ENCODE results near the gene MROH7.
"Not testable (repeated sequence)": the region's sequence is repeated elsewhere in the genome, so short reads cannot be mapped to it uniquely, and the experiment has no call there.

Gene MROH7

DNA sequence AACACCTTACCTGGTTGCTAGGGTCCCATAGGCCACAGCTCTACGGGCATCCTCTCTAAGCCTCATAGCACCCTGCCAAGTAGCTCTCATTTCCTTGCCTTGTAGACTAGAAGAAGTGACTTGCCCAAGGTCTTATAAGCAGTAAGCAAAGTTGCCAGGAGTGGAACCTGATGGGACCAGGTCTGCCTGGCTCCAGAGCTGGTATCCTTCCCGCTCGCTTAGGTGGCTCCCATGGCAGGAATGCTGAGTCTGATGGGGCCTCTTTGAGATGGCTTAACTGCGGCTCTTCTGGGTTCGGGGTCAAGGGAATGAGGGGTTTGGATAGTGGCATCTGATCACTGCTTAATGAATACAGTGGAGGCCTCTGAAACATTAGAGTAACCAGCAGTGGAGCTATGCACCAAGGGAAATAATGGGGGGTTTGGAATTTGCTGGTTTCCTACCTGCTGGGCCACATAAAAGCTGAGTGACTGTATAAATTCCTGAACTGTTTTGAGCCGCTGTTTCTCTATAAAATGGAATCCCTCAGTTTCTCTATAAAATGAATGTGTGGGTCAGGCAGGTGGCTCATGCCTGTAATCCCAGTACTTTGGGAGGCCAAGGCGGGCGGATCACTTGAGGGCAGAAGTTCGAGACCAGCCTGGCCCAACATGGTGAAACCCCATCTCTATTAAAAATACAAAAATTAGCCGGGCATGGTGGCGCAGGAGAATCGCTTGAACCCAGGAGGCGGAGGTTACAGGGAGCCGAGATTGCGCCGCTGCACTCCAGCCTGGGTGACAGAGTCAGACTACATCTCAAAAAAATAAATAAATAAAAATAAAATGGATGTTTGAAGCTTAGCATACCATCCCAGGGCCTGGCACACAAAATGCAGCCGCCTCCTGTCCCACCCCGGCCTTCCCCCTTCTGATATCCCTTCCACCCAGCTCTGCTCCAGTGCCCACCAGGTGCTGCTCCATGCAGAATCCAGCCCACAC lies 30.7 kb upstream of the MROH7 start:
- DNase-seq = no peak

DNA sequence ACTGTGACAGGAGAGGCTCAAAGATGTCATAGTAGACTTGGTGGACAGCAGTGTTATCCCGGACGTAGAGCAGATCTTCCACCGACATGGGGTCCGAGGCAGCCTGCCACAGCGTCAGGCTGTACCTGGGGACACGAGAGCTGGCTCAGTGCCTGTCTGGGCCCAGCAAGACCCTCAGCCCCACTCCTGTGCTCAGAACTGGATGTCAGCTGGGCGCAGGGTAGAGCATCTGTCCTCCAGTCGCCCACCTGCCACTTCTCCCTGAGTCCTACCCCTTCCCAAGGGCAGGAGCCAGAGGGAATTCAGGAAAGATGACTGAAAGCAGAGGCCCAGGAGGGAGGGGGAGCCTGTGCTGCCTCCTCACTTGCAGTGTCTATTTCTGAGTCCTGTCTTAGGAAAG lies 30.0 kb upstream of the MROH7 start:
- DNase-seq = no peak

DNA sequence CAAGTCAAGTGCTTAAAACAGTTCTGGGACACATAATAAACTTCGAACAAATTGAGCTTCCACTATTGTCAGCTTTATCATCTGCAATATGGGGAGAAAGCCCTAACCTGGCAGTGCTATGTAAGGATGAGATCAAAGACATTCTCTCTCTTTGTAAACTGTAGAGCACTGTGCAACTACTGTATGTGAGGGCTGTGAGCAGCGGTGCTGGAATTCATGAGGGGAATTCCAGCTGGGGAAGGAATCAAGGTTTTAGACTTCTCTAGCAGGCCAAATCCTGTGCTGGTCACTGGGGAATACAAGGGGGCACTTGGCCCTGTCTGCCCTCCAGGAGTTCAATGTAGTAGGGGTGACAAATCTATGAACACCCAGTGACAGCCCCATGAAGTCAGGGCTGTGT lies 27.6 kb upstream of the MROH7 start:
- DNase-seq = no peak

DNA sequence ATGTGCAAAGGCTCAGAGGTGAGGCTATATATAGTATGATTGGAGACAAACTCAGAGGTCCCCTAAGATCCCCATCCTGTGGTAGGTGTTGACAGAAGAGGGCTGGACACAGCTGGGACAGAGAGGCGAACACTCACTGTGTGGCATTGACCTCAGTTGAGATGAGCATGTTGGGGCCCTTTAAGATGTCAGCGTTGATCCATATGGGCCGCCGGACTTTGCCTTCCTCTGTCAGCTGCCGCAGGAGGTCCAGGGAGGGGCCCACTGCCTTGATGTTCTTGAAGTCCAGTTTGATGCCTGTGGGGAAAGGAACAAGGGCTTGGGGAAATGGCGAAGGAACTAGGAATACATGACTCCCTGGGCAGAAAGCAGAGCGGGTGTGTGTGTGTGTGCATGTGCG lies 27.0 kb upstream of the MROH7 start:
- DNase-seq = no peak

DNA sequence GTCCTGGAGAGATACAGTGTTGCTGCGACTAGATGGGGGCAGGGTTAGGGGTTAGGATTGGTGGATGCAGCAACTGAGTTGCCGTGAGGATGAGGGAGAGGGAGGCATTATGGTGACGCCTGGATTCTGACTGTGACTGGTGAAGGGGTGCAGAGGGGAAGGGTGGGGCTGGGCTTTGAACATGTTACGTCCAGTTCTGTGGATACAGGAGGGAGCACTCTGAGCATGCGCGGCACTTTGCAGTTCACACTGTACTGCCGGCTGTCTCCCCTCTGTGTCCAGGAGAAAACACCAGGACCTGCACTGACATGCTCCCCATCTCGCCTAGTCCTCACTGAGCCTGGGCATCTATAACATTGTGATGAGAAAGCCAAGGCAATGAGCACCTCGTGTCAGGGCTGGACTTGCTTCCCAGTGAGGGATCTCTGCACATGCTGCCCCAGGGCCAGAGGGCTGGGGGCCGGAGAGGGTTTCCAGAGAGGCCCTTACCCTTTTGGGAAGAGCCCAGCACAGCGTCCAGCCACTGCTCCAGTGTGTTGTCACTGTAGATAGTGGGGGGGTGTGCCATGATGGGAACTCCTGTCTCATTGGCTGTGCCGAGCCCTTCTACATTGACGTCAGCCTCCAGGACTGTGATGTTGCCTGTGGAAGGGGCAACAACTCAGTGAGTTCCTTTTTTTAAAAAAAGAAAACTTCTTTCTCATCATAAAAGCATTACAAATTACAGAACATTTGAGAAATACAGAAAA lies 25.9 kb upstream of the MROH7 start:
- DNase-seq = no peak

DNA sequence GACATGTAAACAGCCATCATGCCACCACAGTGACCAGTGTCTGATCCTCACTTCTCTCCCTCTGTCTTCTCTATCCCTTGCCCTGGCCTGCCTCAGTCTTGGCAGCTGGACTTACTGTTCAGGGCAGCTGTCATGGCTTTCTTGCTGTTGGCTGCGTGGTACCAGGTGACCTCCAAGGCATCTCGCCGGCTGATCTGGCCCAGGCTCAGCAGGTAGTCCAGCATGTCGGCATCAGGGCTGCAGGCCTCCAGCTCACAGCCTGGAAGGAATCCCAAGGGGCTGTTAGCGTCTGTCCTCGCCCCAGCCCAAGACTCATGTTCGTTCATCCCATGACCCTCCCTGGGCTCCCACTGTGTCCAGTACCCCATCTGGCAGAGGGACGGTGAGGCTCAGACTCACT lies 21.8 kb upstream of the MROH7 start:
- no peak for DNase-seq

DNA sequence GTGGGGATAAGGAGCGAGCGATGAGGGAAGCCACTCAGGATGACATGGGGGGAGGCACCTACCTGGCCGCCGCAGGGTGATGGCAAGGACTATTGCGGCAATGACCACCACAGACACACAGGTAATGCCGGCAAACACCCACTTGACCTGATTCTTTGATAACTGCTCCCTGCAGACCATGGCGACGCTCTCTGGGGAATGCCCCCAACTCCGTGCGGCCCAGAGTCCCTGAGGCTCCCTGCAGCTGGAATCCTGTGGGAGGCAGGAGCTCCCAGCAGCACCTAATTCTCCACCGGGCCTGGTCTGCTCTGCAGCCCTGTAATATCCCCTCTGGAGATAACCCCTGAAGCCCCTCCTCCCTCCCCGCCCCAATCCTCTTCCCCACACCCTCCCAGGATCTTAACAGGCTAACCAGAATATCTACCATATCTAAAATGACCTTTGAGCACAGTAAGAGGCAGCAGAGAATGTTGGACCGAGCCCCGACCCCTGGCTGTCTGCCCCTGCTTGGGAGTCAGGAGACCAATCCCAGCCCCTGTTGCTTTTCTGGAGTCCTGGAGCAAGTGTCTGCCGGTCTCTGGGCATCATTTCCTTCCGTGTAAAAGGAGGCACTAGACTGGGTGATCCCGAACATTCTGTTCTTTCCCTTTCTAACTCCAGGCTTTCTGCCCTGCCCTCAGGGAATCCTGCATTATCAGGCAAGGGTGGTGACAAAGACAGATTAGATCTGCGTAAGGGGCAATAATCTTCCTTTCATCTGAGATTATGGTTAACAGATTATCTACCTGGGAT lies 18.2 kb upstream of the MROH7 start, which contains the start of gene FAM151A:
Gene FAM151A, minus strand, starts transcription at position 310 of the 792 bp plus-strand sequence. Its CDS starts 130 bp downstream, at position 180.
- DNase-seq = no peak

DNA sequence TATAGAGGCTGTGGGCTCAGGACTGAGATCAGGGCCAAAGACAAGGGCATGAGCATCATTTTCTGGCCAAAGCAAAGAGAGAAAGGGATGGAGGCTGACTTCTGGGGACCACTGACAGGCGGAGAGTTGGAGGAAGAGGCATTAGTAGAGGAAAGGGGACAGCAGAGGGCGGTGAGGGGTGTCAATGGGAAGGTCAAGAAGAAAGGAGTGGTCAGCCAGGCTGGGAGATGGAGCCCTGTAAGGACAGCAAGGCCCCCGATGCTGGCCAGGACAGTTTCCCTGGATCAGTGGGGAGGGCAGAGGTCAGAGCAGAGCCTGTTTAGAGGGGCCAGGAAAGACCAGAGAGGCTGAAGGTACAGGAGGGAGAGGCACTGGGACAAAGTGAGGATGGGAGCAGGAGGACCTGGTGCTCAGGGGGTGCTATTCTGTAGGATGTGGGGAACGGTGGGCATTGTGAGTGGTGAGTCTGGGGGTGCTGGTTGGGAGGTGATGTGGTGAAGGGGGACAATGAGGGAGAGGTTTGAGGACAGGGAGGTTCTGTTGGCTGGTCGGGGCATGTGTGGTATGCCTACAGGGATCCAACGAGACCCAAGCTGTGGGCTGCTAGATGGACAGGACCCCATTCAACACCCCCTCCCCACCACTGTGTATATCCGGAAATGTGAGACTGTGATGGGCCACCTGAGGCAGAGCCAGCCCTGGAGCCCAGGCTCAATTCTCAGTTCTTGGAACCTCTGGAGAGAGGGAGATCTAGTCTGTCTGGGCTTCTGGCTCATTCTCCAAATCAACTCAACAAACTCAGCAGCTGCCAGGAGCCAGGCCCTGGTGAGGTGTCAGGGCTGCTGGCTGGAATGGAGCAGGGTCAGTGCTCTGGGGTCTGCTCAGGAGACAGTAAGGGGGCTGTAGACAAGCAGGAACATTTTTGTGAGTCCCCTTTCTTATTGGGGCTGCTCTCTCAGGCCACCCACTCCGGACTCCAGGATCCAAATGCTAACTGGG lies 16.8 kb upstream of the MROH7 start:
- no peak for DNase-seq

DNA sequence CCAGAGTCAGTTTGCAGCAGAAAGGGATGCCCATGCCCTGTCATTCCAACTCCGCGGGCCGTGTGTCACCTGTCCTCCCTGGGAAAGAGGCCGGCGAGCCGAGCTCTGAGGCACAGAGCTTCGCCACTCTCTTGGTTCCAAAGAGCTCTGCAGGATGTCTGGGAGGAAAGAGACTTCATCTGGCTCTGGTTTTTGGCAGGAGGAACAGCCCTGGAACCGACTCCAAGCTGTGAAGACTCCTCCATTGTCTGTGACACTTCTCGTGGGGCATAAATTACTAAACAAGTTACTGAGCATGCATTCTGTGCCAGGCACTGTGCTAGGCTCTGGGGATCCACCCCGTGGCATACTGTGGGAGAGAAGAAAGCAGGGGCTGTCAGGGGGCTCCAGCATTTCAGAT lies 14.4 kb upstream of the MROH7 start:
- no peak for DNase-seq

DNA sequence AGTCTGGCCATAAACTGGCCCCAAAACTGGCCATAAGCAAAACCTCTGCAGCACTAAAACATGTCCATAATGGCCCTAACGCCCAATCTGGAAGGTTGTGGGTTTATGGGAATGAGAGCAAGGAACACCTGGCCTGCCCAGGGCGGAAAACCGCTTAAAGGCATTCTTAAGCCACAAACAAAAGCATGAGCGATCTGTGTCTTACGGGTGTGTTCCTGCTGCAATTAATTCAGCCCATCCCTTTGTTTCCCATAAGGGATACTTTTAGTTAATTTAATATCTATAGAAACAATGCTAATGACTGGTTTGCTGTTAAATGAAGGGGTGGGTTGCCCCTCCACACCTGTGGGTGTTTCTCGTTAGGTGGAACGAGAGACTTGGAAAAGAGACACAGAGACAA lies 5.8 kb upstream of the MROH7 start:
- not testable (repeated sequence) for DNase-seq

DNA sequence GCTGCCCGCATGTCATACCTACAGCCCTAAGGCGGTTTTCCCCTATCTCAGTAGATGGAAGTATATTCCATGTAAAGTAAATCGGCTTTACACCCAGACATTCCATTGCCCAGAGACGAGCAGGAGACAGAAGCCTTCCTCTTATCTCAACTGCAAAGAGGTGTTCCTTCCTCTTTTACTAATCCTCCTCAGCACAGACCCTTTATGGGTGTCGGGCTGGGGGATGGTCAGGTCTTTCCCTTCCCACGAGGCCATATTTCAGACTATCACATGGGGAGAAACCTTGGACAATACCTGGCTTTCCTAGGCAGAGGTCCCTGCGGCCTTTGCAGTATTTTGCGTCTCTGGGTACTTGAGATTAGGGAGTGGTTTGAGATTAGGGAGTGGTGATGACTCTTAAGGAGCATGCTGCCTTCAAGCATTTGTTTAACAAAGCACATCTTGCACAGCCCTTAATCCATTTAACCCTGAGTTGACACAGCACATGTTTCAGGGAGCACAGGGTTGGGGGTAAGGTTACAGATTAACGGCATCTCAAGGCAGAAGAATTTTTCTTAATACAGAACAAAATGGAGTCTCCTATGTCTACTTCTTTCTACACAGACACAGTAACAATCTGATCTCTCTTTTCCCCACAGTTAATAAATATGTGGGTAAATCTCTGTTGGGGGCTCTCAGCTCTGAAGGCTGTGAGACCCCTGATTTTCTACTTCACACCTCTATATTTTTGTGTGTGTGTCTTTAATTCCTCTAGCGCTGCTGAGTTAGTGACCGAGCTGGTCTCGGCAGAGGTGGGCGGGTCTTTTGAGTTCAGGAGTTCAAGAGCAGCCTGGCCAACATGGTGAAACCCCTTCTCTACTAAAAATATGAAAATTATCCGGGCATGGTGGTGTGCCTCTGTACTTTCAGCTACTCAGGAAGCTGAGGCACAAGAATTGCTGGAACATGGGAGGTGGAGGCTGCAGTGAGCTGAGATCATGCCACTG lies 4.8 kb upstream of the MROH7 start:
- DNase-seq = not testable (repeated sequence)

DNA sequence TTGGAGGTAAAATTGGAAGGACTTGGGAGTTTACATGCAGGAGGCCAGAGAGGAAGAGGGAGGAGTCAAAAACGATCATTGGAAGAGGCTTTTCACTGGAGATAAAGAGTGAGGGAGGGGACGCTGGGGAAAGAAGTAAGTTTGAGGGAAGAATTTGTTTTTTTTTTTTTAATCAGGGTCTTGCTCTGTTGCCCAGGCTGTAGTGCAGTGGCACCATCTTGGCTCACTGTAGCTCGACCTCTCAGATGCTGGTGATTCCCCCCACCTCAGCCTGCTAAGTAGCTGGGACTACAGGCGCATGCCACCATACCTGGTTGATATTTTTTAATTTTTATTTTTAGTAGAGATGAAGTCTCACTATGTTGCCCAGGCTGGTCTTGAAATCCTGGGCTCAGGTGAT lies 1.2 kb upstream of the MROH7 start:
- no peak for DNase-seq

DNA sequence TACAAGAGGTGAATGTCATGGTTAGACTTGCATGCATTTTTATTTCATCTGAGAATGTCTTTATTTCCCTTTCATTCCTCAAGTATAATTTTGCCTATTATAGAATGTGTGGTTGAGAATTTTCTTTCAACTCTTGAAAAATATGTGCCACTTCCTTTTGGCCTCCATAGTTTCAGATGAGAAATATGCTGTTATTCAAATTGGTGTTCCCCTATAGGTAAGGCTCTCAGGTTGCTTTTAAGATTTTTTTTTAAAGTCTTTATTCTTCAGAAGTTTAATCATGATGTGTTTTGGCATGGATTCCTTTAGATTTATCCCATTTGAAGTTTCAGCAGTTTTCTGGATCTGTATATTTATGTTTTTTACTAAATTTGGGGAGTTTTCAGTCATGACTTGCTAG lies 2.1 kb downstream of the MROH7 start:
- DNase-seq = no peak

DNA sequence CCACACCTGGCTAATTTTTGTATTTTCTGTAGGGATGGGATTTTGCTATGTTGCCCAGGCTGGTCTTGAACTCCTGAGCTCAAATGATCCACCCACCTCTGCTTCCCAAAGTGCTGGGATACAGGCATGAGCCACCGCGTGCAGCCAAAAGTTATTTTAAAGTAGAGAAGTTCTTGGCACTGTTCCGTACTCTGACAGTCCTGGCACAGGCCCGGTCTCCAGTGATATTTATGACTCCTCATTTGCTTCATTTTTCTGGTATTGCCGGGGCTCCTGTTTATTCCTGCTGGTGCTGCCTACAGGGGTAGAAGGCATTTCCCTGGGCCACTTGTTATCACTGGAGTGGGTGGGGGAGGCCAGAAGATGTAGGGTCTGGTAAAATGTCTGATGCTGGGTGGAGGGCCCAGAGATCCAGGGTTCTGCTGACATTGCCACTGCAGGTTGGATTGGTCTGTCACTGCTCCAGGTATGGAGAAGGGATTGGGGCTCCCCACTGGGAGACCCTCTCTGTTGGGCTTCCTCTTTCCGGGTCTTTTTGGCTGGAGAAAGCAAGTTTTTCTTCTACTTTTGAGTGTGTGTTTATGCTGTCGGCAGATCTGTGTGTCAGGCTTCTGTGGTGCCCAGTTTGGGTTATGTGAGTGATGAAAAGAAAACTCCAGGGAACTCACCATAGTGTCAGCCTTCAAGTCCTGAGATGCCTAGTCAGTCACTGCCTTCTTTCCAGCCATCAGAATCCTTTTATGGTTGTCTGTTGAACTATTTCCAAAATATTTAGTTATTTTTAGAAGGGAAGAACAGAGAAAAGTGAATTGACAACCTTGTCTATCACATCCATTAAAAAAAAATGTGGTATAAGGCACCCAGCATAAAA lies 4.5 kb downstream of the MROH7 start:
- no peak for DNase-seq

DNA sequence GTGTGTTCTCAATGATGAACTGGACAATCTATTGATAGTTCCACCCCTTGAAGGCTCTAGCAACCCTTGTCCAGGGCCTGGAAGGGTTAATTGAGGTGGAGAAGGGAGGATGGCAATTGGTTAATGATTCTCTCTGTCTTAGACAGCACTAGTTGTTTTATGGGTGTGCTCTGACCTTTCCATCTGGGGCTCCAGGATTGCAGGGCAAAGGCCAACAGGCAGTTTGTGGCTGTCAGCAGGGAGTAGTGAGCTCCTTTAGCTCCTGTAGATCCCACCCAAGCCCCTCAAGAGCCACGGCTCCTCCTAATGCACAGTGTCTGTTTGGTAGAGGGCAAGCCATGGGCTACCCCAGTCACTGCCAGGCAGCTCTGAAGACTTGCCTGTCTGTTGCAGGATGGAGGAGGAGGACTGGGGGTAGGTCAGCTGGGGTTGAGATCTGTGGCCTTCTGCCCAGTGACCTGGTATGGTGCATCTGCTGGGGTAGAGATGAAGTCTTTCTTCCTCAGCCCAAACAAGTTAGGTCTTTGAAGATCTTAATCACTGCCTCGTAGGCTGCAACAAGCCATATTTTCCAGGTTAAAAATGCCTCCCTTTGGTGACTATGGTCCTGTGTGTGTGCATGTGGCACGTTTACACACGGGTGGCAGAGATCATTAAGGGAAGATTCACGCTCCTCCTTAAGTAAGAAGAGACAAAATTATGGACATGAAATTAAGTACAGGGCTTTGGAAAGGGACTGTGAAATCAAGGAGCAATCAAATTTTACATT lies 7.7 kb downstream of the MROH7 start:
- no peak for DNase-seq

DNA sequence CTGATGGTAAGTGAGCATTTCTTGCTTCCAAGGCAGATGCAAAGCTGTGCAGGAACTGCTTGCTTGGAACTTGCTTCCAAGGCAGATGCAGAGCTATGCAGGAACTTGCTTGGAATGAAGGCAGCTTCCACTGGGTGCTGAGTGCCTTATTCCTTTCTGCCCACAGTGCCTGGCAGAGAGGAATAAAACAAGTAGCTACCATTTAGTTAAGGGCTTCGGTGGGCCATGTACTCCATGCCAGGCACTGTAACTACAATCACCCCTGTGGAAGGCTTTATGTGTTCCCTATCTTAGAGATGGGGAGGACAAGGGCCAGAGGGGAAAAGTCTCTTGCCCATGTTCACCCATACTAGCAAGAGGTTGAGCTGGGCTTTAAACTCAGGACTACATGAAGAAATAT lies 8.3 kb downstream of the MROH7 start:
- no peak for DNase-seq

DNA sequence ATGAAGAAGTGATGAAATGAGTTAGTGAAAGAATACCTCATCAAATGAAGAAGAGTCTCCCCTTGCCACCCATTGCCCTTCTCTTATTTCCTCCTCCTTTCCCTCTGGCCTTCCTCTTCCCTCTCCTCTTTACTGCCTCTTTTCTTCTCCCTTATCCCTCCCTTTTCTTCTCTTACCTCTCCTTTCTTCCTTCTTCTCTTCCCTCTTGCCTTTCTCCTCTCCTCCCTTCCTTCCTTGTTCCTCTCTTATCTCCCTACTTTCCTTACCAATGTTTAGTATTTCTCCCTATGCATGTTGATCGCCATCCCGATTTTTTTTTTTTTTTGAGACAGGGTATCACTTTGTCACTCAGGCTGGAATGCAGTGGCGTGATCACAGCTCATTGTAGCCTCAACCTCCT lies 8.8 kb downstream of the MROH7 start:
- DNase-seq = no peak

DNA sequence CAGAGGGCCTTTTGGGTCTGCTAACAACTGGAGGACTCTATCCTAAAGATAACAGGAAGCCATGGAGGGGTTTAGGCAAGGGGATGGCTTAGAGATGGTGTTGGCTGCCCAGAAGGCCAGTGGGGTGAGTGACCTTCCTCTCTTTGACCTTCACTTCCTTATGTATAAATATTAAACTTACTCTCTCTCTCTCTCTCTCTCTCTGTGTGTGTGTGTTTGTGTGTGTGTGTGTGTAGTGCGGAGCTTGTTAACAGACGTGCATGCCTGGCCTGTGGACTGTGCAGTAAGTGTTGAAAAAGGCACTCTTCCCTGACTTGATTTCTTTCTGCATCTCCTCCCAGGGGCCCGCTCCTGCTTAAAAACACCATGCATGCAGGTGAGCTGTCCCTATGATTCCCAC lies 10.0 kb downstream of the MROH7 start:
- DNase-seq = no peak

DNA sequence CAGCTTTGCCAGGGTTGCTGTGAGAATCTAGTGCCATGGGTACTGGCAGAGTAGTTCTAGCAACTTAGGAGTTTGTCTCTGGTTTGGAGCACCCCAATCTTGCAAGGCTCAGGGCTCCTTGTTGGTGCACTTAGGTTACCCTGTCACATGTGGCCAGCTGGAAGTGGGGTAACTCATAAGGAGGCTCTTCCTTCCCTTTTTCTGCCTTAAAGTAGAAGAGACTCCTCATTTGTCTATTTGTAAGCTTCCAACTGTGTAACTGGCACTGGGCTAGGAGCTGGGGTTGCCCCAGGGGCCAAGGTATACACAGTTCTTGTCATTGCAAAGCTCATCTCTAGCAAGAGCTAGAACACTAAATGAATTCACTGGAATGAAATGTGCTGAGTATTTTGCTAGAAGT lies 10.6 kb downstream of the MROH7 start:
- no peak for DNase-seq

Data from CD4-positive, alpha-beta T cell treated with Interleukin-17A for 4 hours (primary cell).